ENCODE results near the gene MYBPHL. TPM values are rescaled to one million over a fixed set of nuclear protein-coding genes. Genes with fewer than 3 reads are reported as not detected.

Gene MYBPHL
- total and polyA plus RNA-seq, 2 of the 13 experiments (the other 11 are each of a cell fraction or from before 2014, with no cell fraction given), result 3.7 to 3.8 TPM

- TF ChIP-seq, protein P1, sequence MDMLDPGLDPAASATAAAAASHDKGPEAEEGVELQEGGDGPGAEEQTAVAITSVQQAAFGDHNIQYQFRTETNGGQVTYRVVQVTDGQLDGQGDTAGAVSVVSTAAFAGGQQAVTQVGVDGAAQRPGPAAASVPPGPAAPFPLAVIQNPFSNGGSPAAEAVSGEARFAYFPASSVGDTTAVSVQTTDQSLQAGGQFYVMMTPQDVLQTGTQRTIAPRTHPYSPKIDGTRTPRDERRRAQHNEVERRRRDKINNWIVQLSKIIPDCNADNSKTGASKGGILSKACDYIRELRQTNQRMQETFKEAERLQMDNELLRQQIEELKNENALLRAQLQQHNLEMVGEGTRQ (IDR thresholded peaks at IDR 0.05; ENCODE audit: low read depth, low read length), result peak; percentile 39; the same call in 1 of the 2 replicates
- TF ChIP-seq, protein P1 (CRISPR knock-in tag; IDR thresholded peaks at IDR 0.05; ENCODE audit: borderline replicate concordance), result peak; percentile 58; the same call in 1 of the 2 replicates
- TF ChIP-seq CEBPG (CRISPR knock-in tag; IDR thresholded peaks at IDR 0.05) (peak; percentile 97), RAD21 (CRISPR knock-in tag; IDR thresholded peaks at IDR 0.05) (no peak; the same call in 1 of the 2 replicates), ZNF556 (CRISPR knock-in tag; IDR thresholded peaks at IDR 0.05; ENCODE audit: borderline replicate concordance) (peak; percentile 74; the same call in 1 of the 2 replicates), TBX2 (CRISPR knock-in tag; IDR thresholded peaks at IDR 0.05; ENCODE audit: borderline replicate concordance) (peak; percentile 42; the same call in 1 of the 2 replicates), FOSL2 (CRISPR knock-in tag; IDR thresholded peaks at IDR 0.05) (peak; percentile 81), ZNF232 (CRISPR knock-in tag; IDR thresholded peaks at IDR 0.05; ENCODE audit: borderline replicate concordance) (peak; percentile 94; the same call in 1 of the 2 replicates), ZNF281 (CRISPR knock-in tag; IDR thresholded peaks at IDR 0.05; ENCODE audit: borderline replicate concordance) (peak; percentile 9; the same call in 1 of the 2 replicates), ZFP82 (CRISPR knock-in tag; IDR thresholded peaks at IDR 0.05; ENCODE audit: borderline replicate concordance) (no peak), ZNF274 (CRISPR knock-in tag; IDR thresholded peaks at IDR 0.05) (peak; percentile 86), RARA (CRISPR knock-in tag; IDR thresholded peaks at IDR 0.05) (peak; percentile 88), NFYB (CRISPR knock-in tag; IDR thresholded peaks at IDR 0.05) (no peak), YY1 (IDR thresholded peaks at IDR 0.05; ENCODE audit: insufficient read depth, insufficient replicate concordance, low read depth, low read length) (peak; percentile 38), KLF16 (CRISPR knock-in tag; IDR thresholded peaks at IDR 0.05) (peak in 1 of 2 experiments; percentile 59; a peak in 2 of 4 replicates), CC2D1A (CRISPR knock-in tag; IDR thresholded peaks at IDR 0.05) (0 out of 2 replicates have a peak, but pooled peaks have one; percentile 10), CREB1 (IDR thresholded peaks at IDR 0.05) (peak; percentile 74), CREB1 (CRISPR knock-in tag; IDR thresholded peaks at IDR 0.05) (peak; percentile 56; the same call in 1 of the 2 replicates), RBAK (CRISPR knock-in tag; IDR thresholded peaks at IDR 0.05) (no peak)
- TF ChIP-seq, protein P2, sequence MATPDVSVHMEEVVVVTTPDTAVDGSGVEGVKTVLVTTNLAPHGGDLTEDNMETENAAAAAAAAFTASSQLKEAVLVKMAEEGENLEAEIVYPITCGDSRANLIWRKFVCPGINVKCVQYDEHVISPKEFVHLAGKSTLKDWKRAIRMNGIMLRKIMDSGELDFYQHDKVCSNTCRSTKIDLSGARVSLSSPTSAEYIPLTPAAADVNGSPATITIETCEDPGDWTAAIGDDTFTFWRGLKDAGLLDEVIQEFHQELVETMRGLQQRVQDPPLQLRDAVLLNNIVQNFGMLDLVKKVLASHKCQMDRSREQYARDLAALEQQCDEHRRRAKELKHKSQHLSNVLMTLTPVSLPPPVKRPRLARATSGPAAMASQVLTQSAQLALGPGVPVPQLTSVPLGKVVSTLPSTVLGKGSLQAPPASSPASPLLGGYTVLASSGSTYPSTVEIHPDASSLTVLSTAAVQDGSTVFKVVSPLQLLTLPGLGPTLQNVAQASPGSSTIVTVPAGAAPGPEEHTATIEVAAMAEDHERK (CRISPR knock-in tag; IDR thresholded peaks at IDR 0.05; ENCODE audit: low read depth), result no peak
- TF ChIP-seq, protein P3, sequence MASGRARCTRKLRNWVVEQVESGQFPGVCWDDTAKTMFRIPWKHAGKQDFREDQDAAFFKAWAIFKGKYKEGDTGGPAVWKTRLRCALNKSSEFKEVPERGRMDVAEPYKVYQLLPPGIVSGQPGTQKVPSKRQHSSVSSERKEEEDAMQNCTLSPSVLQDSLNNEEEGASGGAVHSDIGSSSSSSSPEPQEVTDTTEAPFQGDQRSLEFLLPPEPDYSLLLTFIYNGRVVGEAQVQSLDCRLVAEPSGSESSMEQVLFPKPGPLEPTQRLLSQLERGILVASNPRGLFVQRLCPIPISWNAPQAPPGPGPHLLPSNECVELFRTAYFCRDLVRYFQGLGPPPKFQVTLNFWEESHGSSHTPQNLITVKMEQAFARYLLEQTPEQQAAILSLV (CRISPR knock-in tag; IDR thresholded peaks at IDR 0.05; ENCODE audit: borderline replicate concordance), result 0 out of 2 replicates have a peak, but pooled peaks have one; percentile 16
Observed at GRCh38 chr1:109298666-109299557, 7.9 kb downstream of the MYBPHL start (continued).
